Measurements from ENCODE around the gene KRTAP5-6.
"Not testable (repeated sequence)": the region's sequence is repeated elsewhere in the genome, so short reads cannot be mapped to it uniquely, and the experiment has no call there.

The KRTAP5-6 gene

GRCh38 chr11:1655168-1656060 lies 41.6 kb upstream of the KRTAP5-6 start:
- no peak for DNase-seq (ENCODE audit: low read depth)
- TF ChIP-seq MAX (IDR thresholded peaks at IDR 0.05; ENCODE audit: low read depth, low read length) (no peak), MYC (IDR thresholded peaks at IDR 0.05; ENCODE audit: low read depth, low read length) (no peak)
- H3K4me3 ChIP-seq (ENCODE audit: low read depth, low read length): no peak overlapping the region

DNA sequence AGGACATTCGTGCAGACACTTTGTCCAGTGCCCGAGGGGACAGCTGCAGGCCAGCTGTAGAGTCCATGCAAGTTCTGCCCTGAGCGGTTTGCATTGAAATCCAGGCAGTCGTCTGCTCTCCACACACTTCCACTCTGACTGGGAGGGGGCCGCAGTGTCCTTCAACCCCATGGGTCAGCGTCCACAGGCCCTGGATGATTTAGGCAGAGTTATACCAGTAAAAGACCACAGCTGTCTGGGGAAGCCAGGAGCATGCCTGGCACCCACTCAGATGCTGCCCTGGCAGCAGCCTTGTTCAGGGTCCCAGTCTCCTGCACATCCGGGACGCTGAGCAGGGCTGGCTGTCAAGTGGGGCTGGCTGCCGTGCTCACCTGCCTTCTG lies 40.9 kb upstream of the KRTAP5-6 start:
- no peak for DNase-seq (ENCODE audit: low read depth)
- no peak for TF ChIP-seq MYC (IDR thresholded peaks at IDR 0.05; ENCODE audit: low read depth, low read length)
- H3K4me3 ChIP-seq (ENCODE audit: low read depth, low read length): no peak overlapping the region

- no peak overlapping the region for H3K4me3 ChIP-seq (ENCODE audit: low read depth, low read length)
- no peak for DNase-seq (ENCODE audit: low read depth)
- TF ChIP-seq MYC (IDR thresholded peaks at IDR 0.05; ENCODE audit: low read depth, low read length) (no peak), CTCF (IDR thresholded peaks at IDR 0.05; ENCODE audit: low read depth, low read length) (no peak), MAX (IDR thresholded peaks at IDR 0.05; ENCODE audit: low read depth, low read length) (no peak), POLR2A (IDR thresholded peaks at IDR 0.05; ENCODE audit: extremely low read depth, insufficient read length) (no peak)
These were observed 40.3 kb upstream of the KRTAP5-6 start for GRCh38 chr11:1656670-1657069.

DNA sequence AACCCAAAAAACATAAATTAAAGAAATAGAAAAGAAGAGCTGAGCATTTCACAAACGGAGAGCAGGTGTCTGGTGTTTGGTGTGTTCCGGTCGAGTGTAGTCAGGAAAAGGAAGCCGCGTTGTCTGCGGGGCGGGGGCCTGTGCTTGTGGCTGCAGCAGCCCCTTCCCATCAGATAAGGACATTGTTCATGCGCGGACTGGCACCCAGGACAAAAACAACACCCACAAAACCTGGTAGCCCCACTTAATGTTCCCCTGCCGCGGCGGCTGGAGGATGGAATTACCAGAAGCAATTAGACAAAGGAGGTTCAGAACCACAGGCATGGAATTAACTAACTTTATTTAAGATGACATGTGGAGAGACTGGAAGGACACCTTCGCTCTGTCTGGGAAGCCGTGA lies 37.5 kb upstream of the KRTAP5-6 start:
- no peak for TF ChIP-seq CTCF (IDR thresholded peaks at IDR 0.05; ENCODE audit: low read depth, low read length)
- TF ChIP-seq MAX (IDR thresholded peaks at IDR 0.05; ENCODE audit: low read depth, low read length): no peak
- no peak for TF ChIP-seq MYC (IDR thresholded peaks at IDR 0.05; ENCODE audit: low read depth, low read length)
- no peak for TF ChIP-seq POLR2A (IDR thresholded peaks at IDR 0.05; ENCODE audit: extremely low read depth, insufficient read length)
- DNase-seq (ENCODE audit: low read depth): no peak

DNA sequence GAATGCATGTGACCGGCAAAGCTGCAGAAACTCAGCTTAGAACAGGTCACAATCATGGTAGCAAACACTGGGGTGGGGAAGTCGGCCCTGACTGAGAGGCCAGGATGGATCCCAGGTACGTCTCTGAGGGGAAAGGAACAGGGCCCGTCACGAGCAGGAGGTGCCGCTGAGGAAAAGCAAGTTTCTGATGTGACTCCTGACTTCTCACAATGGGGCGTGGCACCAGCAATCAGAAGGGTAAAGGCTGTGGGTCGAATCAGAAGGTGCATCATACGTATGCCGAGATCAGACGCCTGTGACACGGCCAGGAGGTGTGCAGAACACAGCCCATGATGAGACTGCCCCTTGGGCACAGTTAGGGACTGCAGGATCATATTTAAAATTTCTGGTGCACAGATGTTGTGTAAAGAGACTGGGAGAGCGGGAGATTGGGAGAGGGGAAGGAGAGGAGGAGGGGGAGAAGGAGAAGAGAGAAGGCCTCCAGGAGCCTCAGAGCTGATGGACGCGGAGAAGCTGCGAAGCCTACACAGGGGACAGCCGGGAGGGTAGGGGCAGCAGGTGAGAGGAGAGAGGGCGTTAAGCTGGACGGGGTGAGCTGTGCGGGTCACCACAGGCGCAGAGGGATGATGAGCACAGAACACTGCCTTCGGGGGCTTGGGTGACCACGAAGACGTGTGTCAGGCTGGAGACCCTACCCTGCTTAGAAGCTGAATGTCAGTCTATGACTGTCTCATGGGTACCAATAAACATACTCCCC lies 36.7 kb upstream of the KRTAP5-6 start:
- no peak for DNase-seq (ENCODE audit: low read depth)
- no peak for TF ChIP-seq POLR2A (IDR thresholded peaks at IDR 0.05; ENCODE audit: extremely low read depth, insufficient read length)
- TF ChIP-seq CTCF (IDR thresholded peaks at IDR 0.05; ENCODE audit: low read depth, low read length): no peak
- no peak overlapping the region for H3K4me3 ChIP-seq (ENCODE audit: low read depth, low read length)

More for the DNA sequence above, 37.5 kb upstream of the KRTAP5-6 start:
- no peak overlapping the region for H3K4me3 ChIP-seq (ENCODE audit: low read depth, low read length)

- not testable (repeated sequence) for H3K4me3 ChIP-seq (ENCODE audit: low read depth, low read length); DNase-seq (ENCODE audit: low read depth)
These were observed 35.3 kb upstream of the KRTAP5-6 start for GRCh38 chr11:1661454-1662269.

DNA sequence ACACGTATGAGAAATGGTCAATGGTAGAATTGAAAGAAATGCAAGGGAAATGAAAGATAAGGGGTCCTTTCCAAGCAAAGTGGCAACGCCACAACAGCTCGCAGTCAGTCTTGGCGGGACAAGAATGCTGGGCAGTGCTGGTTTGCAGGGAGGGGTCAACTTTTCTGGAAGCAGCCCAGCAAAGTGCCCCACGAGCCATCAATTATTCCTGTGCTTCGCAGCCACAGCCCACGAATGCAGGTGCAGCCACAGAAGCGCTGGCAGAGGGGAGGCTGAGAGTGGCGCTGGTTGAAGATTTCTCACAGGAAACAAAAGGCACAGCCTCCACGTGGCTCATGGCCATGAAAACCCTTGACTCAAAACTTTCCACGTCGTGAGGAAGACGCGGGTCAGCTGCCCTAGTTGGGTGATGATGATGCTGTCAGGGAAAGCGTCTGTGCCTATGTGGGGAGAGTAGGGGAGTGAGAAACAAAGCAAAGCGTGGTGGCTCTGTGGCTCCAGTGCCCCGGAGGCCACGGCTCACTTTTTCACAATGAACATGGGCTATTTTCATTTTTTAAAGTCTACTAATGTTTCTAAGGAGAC lies 34.2 kb upstream of the KRTAP5-6 start:
- DNase-seq (ENCODE audit: low read depth); H3K4me3 ChIP-seq (ENCODE audit: low read depth, low read length): not testable (repeated sequence)
